Upper lobe of left lung (tissue), 4 donors: Measurements from ENCODE around the gene ACOD1.

Source experiments
- EP300 ChIP-seq, 4 donors: sonication (generic); formaldehyde crosslinking; IDR thresholded peaks; one replicate each; pipeline ENCODE4 v1.5.1; 2017; ENCODE audit warnings: antibody characterized with exemption in 4 of 4, control low read depth in 2 of 4
- POLR2A ChIP-seq, 4 donors: fragments of 450-650 bp; IDR thresholded peaks; one replicate each; pipeline ENCODE4 v1.5.1; 2016 to 2017; ENCODE audit warnings: antibody characterized with exemption in 4 of 4, mild to moderate bottlenecking in 2 of 4
- TF ChIP-seq, protein P1 (sequence below), 6 experiments: fragments of 450-650 bp in 4 of 6; fragments of 200-600 bp in 2 of 6; sonication (generic) in 2 of 6; IDR thresholded peaks; one replicate each; pipeline ENCODE4 v1.5.1; 2016 to 2019; ENCODE audit warnings: antibody characterized with exemption in 6 of 6

- TF ChIP-seq, protein P1, sequence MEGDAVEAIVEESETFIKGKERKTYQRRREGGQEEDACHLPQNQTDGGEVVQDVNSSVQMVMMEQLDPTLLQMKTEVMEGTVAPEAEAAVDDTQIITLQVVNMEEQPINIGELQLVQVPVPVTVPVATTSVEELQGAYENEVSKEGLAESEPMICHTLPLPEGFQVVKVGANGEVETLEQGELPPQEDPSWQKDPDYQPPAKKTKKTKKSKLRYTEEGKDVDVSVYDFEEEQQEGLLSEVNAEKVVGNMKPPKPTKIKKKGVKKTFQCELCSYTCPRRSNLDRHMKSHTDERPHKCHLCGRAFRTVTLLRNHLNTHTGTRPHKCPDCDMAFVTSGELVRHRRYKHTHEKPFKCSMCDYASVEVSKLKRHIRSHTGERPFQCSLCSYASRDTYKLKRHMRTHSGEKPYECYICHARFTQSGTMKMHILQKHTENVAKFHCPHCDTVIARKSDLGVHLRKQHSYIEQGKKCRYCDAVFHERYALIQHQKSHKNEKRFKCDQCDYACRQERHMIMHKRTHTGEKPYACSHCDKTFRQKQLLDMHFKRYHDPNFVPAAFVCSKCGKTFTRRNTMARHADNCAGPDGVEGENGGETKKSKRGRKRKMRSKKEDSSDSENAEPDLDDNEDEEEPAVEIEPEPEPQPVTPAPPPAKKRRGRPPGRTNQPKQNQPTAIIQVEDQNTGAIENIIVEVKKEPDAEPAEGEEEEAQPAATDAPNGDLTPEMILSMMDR (IDR thresholded peaks at IDR 0.05): no peak
- TF ChIP-seq POLR2A (IDR thresholded peaks at IDR 0.05) (no peak), EP300 (IDR thresholded peaks at IDR 0.05) (no peak)
Observed at GRCh38 chr13:76992548-76993001, 44.3 kb downstream of the ACOD1 start.
